ENCODE results near the gene PPM1L.

Gene PPM1L

DNA sequence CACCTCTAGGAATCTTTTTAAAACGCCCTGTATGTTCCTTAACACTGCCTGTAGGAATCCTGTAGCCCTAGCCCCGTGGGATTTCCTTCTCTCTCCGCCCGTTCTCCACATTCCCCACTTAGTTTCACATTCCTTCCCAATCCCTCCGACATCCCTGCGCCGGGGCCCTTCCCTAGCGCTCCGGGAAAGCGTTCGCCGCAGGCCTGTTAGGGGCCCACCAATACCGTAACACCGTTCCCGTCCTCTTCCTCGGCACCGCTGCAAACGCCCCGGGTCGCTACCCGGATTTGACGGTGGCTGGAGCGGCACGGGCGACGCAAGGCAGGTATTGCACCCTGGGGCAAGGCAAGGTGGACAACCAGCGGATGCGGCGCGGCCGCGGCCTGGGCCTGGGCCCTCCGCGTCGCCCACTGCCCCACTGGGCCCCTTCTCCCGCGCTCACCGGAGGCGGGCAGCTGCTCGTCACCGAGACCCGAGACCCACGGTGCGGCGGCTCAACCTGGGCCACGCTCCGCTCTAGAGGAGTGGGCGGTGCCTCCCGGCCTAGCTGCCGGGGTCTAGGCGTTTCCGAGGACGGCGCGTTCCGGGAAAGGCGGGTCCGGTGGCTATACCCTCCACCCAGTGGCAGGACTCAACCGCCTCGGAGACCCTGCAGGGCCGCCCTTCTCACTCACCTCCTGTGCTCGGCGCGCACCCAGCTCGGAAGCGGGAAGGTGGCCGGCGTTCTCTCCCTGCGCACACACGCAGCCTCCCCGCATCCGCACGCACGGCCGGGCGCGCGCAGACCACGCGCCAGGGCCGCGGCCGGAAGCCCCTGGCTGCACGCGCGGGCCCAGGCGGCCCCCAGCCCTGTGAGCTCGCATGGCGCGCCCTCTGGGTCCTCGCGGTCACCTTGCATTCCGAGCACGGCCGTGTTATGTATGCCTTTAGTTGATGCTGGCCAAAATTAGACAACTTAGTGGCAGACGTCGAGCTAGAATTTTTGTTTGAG is 348.8 kb downstream of the PPM1L start, which contains the start of gene B3GALNT1:
Gene B3GALNT1 (minus strand): TSS at position 789 of the 991 bp plus-strand sequence. CDS start 18,595 bp downstream, outside the sequence.
- DNase-seq = peak; percentile 64 to 74

GRCh38 chr3:161107311-161107710 is 351.3 kb downstream of the PPM1L start:
- no peak for DNase-seq

- no peak for DNase-seq
These were observed 352.8 kb downstream of the PPM1L start for GRCh38 chr3:161108840-161109239.

GRCh38 chr3:161117646-161118045 is 361.6 kb downstream of the PPM1L start:
- DNase-seq = no peak

GRCh38 chr3:161126495-161126894 is 370.5 kb downstream of the PPM1L start:
- DNase-seq = no peak
